ENCODE data around the gene GBP4. TPM values are rescaled to one million over a fixed set of nuclear protein-coding genes. Genes with fewer than 3 reads are reported as not detected.
"Not testable (repeated sequence)": the region's sequence is repeated elsewhere in the genome, so short reads cannot be mapped to it uniquely, and the experiment has no call there.

The GBP4 gene, protein sequence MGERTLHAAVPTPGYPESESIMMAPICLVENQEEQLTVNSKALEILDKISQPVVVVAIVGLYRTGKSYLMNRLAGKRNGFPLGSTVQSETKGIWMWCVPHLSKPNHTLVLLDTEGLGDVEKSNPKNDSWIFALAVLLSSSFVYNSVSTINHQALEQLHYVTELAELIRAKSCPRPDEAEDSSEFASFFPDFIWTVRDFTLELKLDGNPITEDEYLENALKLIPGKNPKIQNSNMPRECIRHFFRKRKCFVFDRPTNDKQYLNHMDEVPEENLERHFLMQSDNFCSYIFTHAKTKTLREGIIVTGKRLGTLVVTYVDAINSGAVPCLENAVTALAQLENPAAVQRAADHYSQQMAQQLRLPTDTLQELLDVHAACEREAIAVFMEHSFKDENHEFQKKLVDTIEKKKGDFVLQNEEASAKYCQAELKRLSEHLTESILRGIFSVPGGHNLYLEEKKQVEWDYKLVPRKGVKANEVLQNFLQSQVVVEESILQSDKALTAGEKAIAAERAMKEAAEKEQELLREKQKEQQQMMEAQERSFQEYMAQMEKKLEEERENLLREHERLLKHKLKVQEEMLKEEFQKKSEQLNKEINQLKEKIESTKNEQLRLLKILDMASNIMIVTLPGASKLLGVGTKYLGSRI
- 0.56 and 2.3 TPM in 2 replicates for total RNA-seq (2014; rRNA removed; shearing (Covaris generic))

DNA sequence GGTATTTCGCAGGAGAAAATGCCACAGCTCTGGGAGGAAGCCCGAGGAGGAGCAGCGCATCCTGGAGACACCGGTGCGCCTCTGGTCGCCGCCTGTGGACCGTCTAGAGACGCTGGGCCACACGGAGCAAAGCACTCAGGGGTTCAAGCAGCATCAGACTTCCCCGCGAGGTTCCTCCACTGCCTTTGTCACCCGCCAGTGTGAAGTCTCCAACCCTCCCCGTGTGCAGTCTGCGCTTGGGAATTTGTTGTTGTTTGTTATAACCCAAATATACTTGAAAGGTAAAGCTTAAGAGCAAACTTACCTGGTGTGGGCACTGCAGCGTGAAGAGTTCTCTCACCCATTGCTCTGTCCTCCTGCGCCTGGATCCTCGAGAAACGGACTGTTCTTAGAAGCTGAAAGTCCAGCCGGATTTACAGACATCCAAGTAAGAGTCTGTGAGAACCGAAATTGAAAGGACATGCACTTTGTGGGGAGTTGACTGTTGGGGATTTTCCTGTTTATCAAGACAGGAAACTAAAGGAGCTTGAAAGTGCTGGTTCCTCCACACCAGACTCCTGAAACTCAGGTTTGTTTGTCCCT is at the start of gene GBP4:
Gene GBP4, minus strand, starts transcription at position 452 of the 582 bp plus-strand sequence. Its CDS starts 108 bp downstream, at position 344.
- Histone ChIP-seq H3K9me3 (replicated peaks) (no peaks in the 10 kb centered on the region), H3K4me3 (peak within 1 kb of the TSS; percentile 28), H3K36me3 (no peaks in the 10 kb centered on the region), H3K4me1 (replicated peaks) (no peaks in the 10 kb centered on the region; the same call in 1 of the 2 replicates), H3K27me3 (replicated peaks) (no peaks in the 10 kb centered on the region), H3K27ac (no peak within 1 kb of the TSS)
- DNase-seq (ENCODE audit: low read depth in 1 of 2, low spot score in 2 of 2), result peak in 1 of 2 experiments; percentile 30

DNA sequence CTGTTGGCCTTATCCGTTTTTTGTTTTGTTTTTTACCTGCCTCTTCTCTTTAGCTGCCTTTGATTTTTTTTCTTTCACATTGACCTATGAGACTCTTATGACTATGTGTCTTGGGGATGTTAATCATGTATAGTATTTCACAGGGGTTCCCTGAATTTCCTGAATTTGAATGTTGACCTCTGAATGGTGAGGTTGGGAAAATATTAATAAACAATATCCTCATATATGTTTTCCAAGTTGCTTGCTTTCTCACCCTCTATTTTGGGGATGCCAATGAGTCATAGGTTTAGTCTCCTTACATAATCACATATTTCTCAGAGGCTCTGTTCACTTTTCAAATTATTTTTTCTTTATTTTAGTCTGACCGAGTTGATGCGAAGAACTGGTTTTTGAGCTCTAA is 44.3 kb upstream of the GBP4 start:
- Histone ChIP-seq H3K36me3 (no peaks in the 10 kb centered on the region), H3K27me3 (replicated peaks) (no peaks in the 10 kb centered on the region), H3K4me3 (no peak overlapping the region), H3K9me3 (replicated peaks) (no peaks in the 10 kb centered on the region), H3K4me1 (replicated peaks) (no peaks in the 10 kb centered on the region), H3K27ac (no peak overlapping the region)
- no peak for DNase-seq (ENCODE audit: low read depth in 1 of 2, low spot score in 2 of 2)

DNA sequence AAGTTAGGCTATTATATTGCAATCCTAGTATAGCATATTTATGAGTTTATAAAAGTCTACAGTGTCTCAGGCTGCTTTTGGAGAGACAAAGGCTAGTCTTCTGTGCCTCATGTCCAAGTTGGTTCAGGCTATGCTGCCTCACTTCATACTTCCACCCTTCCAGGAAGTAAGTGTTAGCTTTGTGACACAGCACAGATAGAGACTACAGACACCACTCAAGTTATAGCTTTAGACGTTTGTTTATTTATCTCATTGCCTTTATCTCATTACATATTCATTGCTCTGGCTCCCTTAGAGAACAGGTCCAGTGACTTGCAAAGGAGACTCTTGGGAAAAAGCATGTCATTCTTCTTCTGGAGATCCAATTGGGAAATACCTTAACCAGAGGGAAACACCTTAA is 22.6 kb upstream of the GBP4 start:
- DNase-seq (ENCODE audit: low read depth in 1 of 2, low spot score in 2 of 2), result no peak
- Histone ChIP-seq H3K4me3 (no peak overlapping the region), H3K27ac (no peak overlapping the region), H3K4me1 (replicated peaks) (no peaks in the 10 kb centered on the region), H3K27me3 (replicated peaks) (no peaks in the 10 kb centered on the region), H3K9me3 (replicated peaks) (no peaks in the 10 kb centered on the region), H3K36me3 (no peaks in the 10 kb centered on the region)

DNA sequence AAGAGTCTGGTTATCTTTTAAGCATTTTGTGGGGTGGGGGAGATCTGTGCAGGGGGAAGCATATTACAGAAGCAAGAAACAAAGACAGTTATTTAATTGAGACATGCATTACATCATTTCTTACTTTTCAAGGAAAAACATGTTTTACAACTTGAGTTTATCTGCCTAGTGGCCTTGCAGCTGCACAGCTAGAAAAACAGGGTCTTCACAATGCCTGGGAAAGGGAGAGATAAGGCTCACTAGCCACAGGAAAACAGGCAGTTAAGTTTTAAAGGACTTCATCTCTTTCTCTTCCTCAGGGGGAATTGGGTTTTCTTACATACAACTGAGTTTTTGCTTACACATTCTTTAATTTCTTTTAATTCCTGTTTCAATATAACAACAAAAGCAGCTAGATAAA is 21.1 kb upstream of the GBP4 start:
- not testable (repeated sequence) for H3K9me3 ChIP-seq (replicated peaks); H3K4me1 ChIP-seq (replicated peaks); H3K27me3 ChIP-seq (replicated peaks); H3K4me3 ChIP-seq; H3K36me3 ChIP-seq; DNase-seq (ENCODE audit: low read depth in 1 of 2, low spot score in 2 of 2); H3K27ac ChIP-seq

DNA sequence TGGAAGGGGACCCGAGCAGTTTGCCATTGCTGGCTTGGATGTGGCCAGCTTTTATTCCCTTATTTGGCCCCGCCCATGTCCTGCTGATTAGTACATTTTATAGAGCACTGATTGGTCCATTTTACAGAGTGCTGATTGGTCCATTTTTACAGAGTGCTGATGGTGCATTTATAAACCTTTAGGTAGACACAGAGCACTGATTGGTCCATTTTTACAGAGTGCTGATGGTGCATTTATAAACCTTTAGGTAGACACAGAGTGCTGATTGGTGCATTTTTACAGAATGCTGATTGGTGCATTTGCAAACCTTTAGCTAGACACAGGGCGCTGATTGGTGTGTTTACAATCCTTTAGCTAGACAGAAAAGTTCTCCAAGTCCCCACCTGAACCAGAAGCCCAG is 20.2 kb upstream of the GBP4 start:
- H3K4me1 ChIP-seq (replicated peaks); H3K9me3 ChIP-seq (replicated peaks); H3K36me3 ChIP-seq; DNase-seq (ENCODE audit: low read depth in 1 of 2, low spot score in 2 of 2); H3K27ac ChIP-seq; H3K4me3 ChIP-seq; H3K27me3 ChIP-seq (replicated peaks): not testable (repeated sequence)

DNA sequence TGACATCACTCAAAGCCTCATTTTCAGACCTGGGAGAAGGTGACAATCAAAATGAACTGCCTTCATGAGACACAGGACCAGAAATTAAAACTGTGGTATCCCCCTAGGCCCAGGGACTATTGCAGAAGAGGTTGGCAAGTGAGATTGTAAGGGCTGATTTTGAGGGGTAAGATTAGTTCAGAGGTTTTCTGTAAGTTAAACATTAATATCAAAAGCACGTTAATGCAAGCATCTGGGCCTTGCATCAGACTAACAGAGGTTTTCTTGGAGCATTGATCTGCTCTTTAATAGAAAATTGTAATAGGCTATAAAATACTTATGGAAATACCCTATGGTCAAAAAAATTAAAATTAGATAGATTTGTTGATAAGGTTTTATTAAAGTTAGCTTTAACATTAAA is 14.6 kb upstream of the GBP4 start:
- no peaks in the 10 kb centered on the region for H3K36me3 ChIP-seq

DNA sequence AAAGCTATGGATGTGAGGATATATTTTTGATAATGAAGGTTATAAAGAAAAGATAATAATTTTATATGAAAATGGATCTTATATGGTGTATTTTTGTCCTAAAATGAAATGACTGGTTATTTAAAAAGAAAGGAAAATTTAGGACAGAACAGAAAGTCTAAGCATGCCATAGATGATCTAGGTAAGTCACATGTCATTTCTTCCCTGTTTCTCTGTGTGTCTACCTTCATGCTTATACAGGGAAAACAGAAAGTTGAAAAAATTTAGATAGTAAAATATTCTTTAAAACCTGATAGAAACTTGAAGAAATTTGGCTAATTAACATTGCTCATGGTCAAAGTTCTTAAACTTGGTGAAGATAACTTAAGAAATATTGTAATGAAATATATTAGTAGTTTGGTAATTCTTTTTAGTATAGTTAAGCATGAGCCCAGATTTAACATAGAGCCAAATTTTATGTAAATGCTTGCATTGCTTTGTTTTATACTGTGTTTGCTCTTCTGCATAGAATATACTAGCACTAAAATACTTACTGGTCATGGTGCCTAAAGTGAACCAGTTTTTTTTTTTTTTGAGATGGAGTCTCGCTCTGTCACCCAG is 12.4 kb upstream of the GBP4 start:
- no peak overlapping the region for H3K27ac ChIP-seq
- H3K27me3 ChIP-seq (replicated peaks), result no peaks in the 10 kb centered on the region
- H3K36me3 ChIP-seq, result no peaks in the 10 kb centered on the region
- H3K4me3 ChIP-seq, result no peak overlapping the region
- no peaks in the 10 kb centered on the region for H3K4me1 ChIP-seq (replicated peaks)
- H3K9me3 ChIP-seq (replicated peaks), result 0 out of 2 replicates have a peak, but pooled peaks cover 2% of the 10 kb centered on the region
- no peak for DNase-seq (ENCODE audit: low read depth in 1 of 2, low spot score in 2 of 2)

More for the DNA sequence above, 14.6 kb upstream of the GBP4 start:
- H3K27me3 ChIP-seq (replicated peaks), result no peaks in the 10 kb centered on the region
- H3K4me1 ChIP-seq (replicated peaks), result no peaks in the 10 kb centered on the region
- DNase-seq (ENCODE audit: low read depth in 1 of 2, low spot score in 2 of 2), result no peak
- no peak overlapping the region for H3K4me3 ChIP-seq
- H3K9me3 ChIP-seq (replicated peaks), result 0 out of 2 replicates have a peak, but pooled peaks cover 2% of the 10 kb centered on the region
- no peak overlapping the region for H3K27ac ChIP-seq

DNA sequence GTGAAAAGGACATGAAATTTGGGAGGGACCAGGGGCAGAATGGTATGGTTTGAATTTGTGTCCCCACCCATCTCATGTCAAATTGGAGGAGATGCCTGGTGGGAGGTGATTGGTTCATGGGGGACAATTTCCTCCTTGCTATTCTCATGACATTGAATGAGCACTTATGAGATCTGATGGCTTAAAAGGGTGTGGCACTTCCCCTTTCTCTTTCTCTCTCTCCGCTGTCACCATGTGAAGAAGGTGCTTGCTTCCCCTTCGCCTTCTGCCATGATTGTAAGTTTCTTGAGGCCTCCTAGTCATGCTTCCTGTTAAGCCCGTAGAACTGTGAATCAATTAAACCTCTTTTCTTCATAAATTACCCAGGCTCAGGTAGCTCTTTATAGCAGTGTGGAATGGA is 7.6 kb upstream of the GBP4 start:
- H3K27ac ChIP-seq, result no peak overlapping the region
- H3K27me3 ChIP-seq (replicated peaks), result no peaks in the 10 kb centered on the region
- H3K36me3 ChIP-seq, result no peaks in the 10 kb centered on the region
- DNase-seq (ENCODE audit: low read depth in 1 of 2, low spot score in 2 of 2), result no peak
- H3K4me3 ChIP-seq, result no peak overlapping the region
- no peaks in the 10 kb centered on the region for H3K4me1 ChIP-seq (replicated peaks)
- no peaks in the 10 kb centered on the region; the same call in 1 of the 2 replicates for H3K9me3 ChIP-seq (replicated peaks)

DNA sequence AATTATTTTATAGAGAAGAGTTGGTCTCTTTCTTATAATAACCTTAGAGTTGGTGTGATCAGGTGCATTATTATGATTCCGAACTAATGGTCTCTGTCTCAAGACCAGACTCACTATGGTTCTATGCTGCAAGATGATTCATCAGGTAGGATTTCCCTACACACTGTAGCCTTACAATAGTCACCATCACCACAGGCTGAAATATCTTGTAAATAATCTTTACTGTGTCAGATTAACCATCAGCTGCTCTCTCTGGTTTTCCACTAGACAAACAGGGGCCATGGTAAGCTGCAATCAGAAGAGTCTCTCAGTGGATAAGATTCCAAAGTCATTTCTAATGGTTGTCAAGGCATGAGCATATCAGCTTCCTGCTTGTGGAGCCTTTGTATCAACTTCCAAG is 4.4 kb upstream of the GBP4 start:
- no peak overlapping the region for H3K27ac ChIP-seq
- no peaks in the 10 kb centered on the region; the same call in 1 of the 2 replicates for H3K9me3 ChIP-seq (replicated peaks)
- no peaks in the 10 kb centered on the region for H3K36me3 ChIP-seq
- no peak overlapping the region for H3K4me3 ChIP-seq
- DNase-seq (ENCODE audit: low read depth in 1 of 2, low spot score in 2 of 2), result peak in 1 of 2 experiments; percentile 15
- no peaks in the 10 kb centered on the region; the same call in 1 of the 2 replicates for H3K4me1 ChIP-seq (replicated peaks)
- H3K27me3 ChIP-seq (replicated peaks), result no peaks in the 10 kb centered on the region

DNA sequence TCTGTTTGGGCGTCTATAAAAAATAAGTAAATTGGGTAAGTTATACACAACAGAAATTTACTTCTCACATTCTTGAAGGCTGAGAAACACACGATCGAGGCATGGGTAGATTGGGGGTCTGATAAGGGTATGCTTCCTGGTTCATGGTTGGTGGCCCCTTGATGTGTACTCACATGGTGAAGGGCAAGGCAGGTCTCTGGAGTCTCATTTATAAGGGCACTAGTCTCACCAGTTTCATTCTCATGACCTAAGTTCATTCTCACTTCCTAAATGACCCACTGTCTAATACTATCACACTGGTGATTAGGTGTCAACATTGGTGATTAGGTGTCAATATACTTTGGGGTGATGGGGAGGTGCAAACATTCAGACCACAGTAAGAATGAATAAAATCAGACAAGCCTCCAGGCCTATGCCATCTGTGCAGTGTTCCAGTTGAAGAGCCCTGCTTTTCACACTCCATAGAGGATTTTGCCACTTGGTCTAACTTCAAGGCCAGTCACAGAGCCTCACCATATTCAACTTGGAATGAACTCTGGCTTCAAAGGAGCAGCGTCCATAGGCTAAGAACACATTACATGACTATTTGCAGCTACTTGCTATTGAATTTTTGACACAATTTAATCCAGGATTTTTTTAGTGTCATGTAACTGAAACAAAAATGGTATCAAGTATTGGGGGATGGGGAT is 2.5 kb upstream of the GBP4 start:
- H3K36me3 ChIP-seq, result no peaks in the 10 kb centered on the region
- H3K27ac ChIP-seq, result no peak overlapping the region
- no peak for DNase-seq (ENCODE audit: low read depth in 1 of 2, low spot score in 2 of 2)
- H3K27me3 ChIP-seq (replicated peaks), result no peaks in the 10 kb centered on the region
- H3K4me3 ChIP-seq, result no peak overlapping the region
- no peaks in the 10 kb centered on the region; the same call in 1 of the 2 replicates for H3K9me3 ChIP-seq (replicated peaks)
- no peaks in the 10 kb centered on the region; the same call in 1 of the 2 replicates for H3K4me1 ChIP-seq (replicated peaks)

DNA sequence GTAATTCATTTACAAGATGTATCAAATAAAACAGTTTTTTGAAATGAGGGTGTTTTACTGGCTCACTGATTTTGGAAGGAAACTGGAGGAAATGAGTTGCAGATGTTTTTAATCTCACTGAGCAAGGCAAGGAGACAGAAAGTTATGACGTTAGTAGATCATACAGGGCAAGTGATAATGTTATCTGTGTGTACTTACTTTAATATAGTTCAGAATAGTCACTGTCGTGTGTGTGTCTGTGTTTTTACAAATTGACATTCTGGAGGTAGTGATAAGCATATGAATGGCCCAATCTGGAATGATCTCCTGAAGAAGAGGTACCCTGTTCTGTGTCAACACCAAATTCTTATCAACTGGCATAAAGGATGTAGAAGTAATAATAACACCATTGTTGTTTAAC is 1.9 kb upstream of the GBP4 start:
- Histone ChIP-seq H3K4me3 (no peak overlapping the region), H3K4me1 (replicated peaks) (no peaks in the 10 kb centered on the region; the same call in 1 of the 2 replicates), H3K27ac (no peak overlapping the region), H3K9me3 (replicated peaks) (no peaks in the 10 kb centered on the region; the same call in 1 of the 2 replicates), H3K36me3 (no peaks in the 10 kb centered on the region), H3K27me3 (replicated peaks) (no peaks in the 10 kb centered on the region)
- no peak for DNase-seq (ENCODE audit: low read depth in 1 of 2, low spot score in 2 of 2)

DNA sequence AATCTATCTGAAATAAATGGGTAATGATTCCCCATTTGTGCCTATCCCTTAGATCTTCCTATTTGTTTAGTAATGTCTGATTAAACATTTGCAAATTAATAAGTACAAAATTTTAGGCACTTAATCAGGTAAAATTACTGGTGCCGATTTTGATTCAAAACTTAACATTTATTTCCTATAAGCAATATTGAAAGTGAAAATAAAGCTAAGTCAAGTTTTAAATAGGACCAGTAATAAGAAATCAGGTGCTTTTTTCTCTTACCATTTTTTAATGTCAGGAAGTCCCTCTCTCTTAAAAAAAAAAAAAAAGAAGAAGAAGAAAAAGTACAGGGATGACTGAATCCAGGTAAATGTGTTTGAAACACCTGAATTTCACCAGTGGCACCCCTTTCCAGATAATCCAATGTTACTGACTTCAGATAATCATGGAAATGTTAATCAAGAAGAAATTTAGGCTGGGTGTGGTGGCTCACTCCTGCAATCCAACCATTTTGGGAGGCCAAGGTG is 836 bp upstream of the GBP4 start:
- H3K4me3 ChIP-seq, result no peak overlapping the region
- no peak overlapping the region for H3K27ac ChIP-seq
- no peaks in the 10 kb centered on the region; the same call in 1 of the 2 replicates for H3K4me1 ChIP-seq (replicated peaks)
- no peak for DNase-seq (ENCODE audit: low read depth in 1 of 2, low spot score in 2 of 2)
- no peaks in the 10 kb centered on the region for H3K27me3 ChIP-seq (replicated peaks)
- H3K36me3 ChIP-seq, result no peaks in the 10 kb centered on the region
- H3K9me3 ChIP-seq (replicated peaks), result no peaks in the 10 kb centered on the region

DNA sequence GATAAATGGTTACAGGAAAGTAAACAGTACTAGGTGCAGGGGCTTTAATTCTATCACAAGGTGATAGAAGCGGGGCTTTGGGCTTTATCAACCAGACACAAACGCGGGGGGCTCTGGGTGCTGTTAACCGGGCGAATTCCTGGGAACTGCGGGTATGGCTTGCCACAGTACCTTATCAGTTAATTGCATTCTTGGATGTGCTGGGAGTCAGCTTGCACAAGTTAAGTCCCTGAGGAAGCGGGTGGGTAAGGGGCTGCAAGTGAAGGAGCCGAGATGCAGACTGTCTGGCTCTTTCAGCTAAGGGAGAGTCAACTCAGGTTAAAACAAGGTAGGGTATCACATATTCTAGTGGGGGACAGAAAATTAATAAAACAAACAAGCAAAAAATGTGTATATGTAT is 661 bp downstream of the GBP4 start:
- no peaks in the 10 kb centered on the region for H3K36me3 ChIP-seq
- no peak for DNase-seq (ENCODE audit: low read depth in 1 of 2, low spot score in 2 of 2)
- no peaks in the 10 kb centered on the region for H3K27me3 ChIP-seq (replicated peaks)
- H3K9me3 ChIP-seq (replicated peaks), result no peaks in the 10 kb centered on the region
- H3K4me3 ChIP-seq, result peak overlapping the region; percentile 28
- H3K4me1 ChIP-seq (replicated peaks), result no peaks in the 10 kb centered on the region; the same call in 1 of the 2 replicates
- no peak overlapping the region for H3K27ac ChIP-seq
